Upper lobe of left lung (tissue), 6 donors: Measurements from ENCODE around the gene GPX5. TPM values are rescaled to one million over a fixed set of nuclear protein-coding genes. Genes with fewer than 3 reads are reported as not detected.
"Not testable (repeated sequence)": the region's sequence is repeated elsewhere in the genome, so short reads cannot be mapped to it uniquely, and the experiment has no call there.

ENCODE experiments used
- ATAC-seq, 2 donors: fragments of 200-7000 bp; cut with Tn5 transposase; one replicate each; pipeline ENCODE4 v1.9.1; 2022; ENCODE audit warnings: mild to moderate bottlenecking in 2 of 2, moderate library complexity in 2 of 2; ENCODE audit not compliant: low FRiP score in 2 of 2
- DNase-seq, 2 donors: peaks; one replicate each; pipeline ENCODE4 v3.0.0-alpha.2; 2019 to 2020
- H3K27ac ChIP-seq, 4 donors: fragments of 200-600 bp; sonication (generic); one replicate each; pipeline ENCODE4 v1.5.1; 2016 to 2019
- H3K27me3 ChIP-seq, 4 donors: fragments of 200-600 bp; sonication (generic); one replicate each; pipeline ENCODE4 v1.5.1; 2017 to 2019
- H3K36me3 ChIP-seq, 4 donors: fragments of 200-600 bp; sonication (generic); one replicate each; pipeline ENCODE4 v1.5.1; 2016 to 2019
- H3K4me1 ChIP-seq, 4 donors: fragments of 200-600 bp; sonication (generic); one replicate each; pipeline ENCODE4 v1.5.1; 2018 to 2019
- H3K4me3 ChIP-seq, 4 donors: fragments of 200-600 bp; sonication (generic); one replicate each; pipeline ENCODE4 v1.5.1; 2017 to 2019; ENCODE audit warnings: mild to moderate bottlenecking in 2 of 4, moderate library complexity in 1 of 4
- H3K9me3 ChIP-seq, 4 donors: fragments of 200-600 bp; sonication (generic); one replicate each; pipeline ENCODE4 v1.5.1; 2018 to 2019
- EP300 ChIP-seq, 4 donors: sonication (generic); formaldehyde crosslinking; IDR thresholded peaks; one replicate each; pipeline ENCODE4 v1.5.1; 2017; ENCODE audit warnings: antibody characterized with exemption in 4 of 4, control low read depth in 2 of 4
- POLR2A ChIP-seq, 4 donors: fragments of 450-650 bp; IDR thresholded peaks; one replicate each; pipeline ENCODE4 v1.5.1; 2016 to 2017; ENCODE audit warnings: antibody characterized with exemption in 4 of 4, mild to moderate bottlenecking in 2 of 4
- POLR2AphosphoS5 ChIP-seq, 2 donors: sonication (generic); formaldehyde crosslinking; IDR thresholded peaks; one replicate each; pipeline ENCODE4 v1.5.1; 2017; ENCODE audit warnings: antibody characterized with exemption in 2 of 2
- WGBS, 2 donors: methylation state at CpG; one replicate each; pipeline ENCODE4 v1.1.5; 2017 to 2018; 5-methylcytosine and 5-hydroxymethylcytosine counted together
- total RNA-seq, 6 donors: library from RNA; depleted of rRNA in 4 of 6; stranded (reverse); fragments of >200 nt in 4 of 6; gene quantifications; one replicate each; pipeline versions ENCODE4 v1.1.0 to v1.2.1, GENCODE V29; 2016 to 2021
- TF ChIP-seq, protein P1 (sequence below), 6 experiments: fragments of 450-650 bp in 4 of 6; fragments of 200-600 bp in 2 of 6; sonication (generic) in 2 of 6; IDR thresholded peaks; one replicate each; pipeline ENCODE4 v1.5.1; 2016 to 2019; ENCODE audit warnings: antibody characterized with exemption in 6 of 6
- donor health status: DM: no; HTN: no; CAD: no; lungs with moderate emphysema.
- donor health status: DM: no; HTN: yes; CAD: no; lungs with severe emphysema.

GPX5 gene
- total RNA-seq, 6 donors from 2014 or later = not detected

DNA sequence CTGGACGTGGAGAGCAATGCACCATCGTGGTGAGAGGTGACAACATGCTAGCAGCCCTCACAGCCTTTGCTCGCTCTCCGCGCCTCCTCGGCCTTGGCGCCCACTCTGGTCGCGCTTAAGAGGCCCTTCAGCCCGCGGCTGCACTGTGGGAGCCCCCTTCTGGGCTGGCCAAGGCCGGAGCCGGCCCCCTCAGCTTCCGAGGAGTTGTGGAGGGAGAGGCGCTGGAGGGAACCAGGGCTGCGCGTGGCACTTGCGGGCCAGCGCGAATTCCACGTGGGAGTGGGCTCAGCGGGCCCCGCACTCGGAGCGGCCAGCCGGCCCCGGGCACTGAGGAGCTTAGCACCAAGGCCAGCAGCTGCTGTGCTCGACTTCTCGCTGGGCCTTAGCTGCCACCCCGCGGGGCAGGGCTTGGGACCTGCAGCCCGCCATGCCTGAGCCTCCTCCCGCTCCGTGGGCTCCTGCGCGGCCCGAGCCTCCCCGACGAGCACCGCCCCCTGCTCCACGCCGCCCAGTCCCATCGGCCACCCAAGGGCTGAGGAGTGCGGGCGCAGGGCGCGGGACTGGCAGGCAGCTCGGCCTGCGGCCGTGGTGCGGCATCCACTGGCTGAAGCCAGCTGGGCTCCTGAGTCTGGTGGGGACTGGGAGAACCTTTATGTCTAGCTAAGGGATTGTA lies 13.9 kb upstream of the GPX5 start:
- Histone ChIP-seq H3K27ac (no peak overlapping the region), H3K4me1 (no peaks in the 10 kb centered on the region), H3K36me3 (no peaks in the 10 kb centered on the region), H3K27me3 (no peaks in the 10 kb centered on the region), H3K4me3 (no peak overlapping the region), H3K9me3 (no peaks in the 10 kb centered on the region)
- DNase-seq (peak in 1 of 2 donors; percentile 75), ATAC-seq (no peak)
- TF ChIP-seq, protein P1, sequence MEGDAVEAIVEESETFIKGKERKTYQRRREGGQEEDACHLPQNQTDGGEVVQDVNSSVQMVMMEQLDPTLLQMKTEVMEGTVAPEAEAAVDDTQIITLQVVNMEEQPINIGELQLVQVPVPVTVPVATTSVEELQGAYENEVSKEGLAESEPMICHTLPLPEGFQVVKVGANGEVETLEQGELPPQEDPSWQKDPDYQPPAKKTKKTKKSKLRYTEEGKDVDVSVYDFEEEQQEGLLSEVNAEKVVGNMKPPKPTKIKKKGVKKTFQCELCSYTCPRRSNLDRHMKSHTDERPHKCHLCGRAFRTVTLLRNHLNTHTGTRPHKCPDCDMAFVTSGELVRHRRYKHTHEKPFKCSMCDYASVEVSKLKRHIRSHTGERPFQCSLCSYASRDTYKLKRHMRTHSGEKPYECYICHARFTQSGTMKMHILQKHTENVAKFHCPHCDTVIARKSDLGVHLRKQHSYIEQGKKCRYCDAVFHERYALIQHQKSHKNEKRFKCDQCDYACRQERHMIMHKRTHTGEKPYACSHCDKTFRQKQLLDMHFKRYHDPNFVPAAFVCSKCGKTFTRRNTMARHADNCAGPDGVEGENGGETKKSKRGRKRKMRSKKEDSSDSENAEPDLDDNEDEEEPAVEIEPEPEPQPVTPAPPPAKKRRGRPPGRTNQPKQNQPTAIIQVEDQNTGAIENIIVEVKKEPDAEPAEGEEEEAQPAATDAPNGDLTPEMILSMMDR (IDR thresholded peaks at IDR 0.05) = no peak
- no peak for TF ChIP-seq EP300 (IDR thresholded peaks at IDR 0.05)
- no peak for TF ChIP-seq POLR2AphosphoS5 (IDR thresholded peaks at IDR 0.05)
- TF ChIP-seq POLR2A (IDR thresholded peaks at IDR 0.05) = no peak
- 94 to 96% methylated on average over 7 to 51 of the region's 51 CpGs for WGBS, 2 donors

DNA sequence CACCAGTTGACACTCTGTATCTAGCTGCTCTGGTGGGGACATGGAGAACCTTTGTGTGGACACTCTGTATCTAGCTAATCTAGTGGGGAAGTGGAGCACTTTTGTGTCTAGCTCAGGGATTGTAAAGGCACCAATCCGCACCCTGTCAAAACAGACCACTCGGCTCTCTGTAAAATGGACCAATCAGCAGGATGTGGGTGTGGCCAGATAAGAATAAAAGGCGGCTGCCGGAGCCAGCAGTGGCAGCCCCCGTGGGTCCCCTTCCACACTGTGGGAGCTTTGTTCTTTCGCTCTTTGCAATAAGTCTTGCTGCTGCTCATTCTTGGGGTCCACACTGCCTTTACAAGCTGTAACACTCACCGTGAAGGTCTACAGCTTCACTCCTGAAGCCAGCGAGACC lies 13.3 kb upstream of the GPX5 start:
- not testable (repeated sequence) for H3K27me3 ChIP-seq, H3K27ac ChIP-seq, H3K4me1 ChIP-seq, H3K9me3 ChIP-seq, ATAC-seq, H3K36me3 ChIP-seq, H3K4me3 ChIP-seq
- 92 to 94% methylated on average over 8 of the region's 8 CpGs for WGBS, 2 donors
- DNase-seq = peak in 1 of 2 donors; percentile 29

DNA sequence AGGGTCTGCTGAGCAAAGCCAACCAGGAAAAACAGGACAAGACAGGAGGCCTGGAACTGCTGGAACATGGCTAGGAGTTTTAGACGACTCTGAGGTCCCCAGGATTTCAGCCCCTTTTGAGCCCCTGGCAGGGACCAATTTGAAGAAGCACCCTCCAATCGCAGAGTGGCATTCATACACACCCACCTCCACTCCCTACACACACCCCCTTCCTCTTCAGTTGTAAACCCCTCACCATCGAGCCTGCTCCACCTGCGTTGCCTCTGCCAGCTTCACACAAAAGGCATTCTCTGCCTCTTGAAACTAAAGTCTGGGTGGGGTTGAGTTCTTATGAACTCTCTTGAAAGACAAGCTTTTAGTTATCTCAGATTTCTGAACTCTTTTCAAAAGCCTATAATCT lies 10.0 kb upstream of the GPX5 start, which contains the start of gene GPX6:
TSS of gene GPX6 (minus strand) at position 118 of the 400 bp plus-strand sequence. CDS start at position 68, 50 bp downstream.
- WGBS, 2 donors = 42% methylated on average over 4 of the region's 4 CpGs
- DNase-seq = no peak
- Histone ChIP-seq H3K4me3 (no peak within 1 kb of the TSS), H3K27me3 (no peaks in the 10 kb centered on the region), H3K27ac (no peak within 1 kb of the TSS), H3K4me1 (no peaks in the 10 kb centered on the region), H3K9me3 (no peaks in the 10 kb centered on the region), H3K36me3 (no peaks in the 10 kb centered on the region)
- no peak for ATAC-seq
- TF ChIP-seq, protein P1 (IDR thresholded peaks at IDR 0.05) = no peak

DNA sequence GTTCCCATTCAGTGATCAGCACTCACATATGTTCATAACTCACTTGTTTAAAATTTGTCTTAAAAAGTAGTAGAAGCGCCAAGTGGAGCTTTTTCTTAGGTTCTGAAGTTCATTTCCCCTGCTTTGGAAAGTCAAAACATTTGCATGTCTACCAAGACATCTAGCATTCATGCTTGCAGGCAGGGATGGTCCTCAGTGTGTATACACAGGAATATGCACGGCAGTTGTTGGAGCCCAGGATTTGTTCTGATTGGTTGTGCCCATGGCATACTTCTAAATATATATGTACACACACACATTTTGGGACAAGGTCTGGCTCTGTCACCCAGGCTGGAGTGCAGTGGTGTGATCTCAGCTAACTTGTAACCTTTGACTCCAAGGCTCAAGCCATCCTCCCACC lies 7.7 kb upstream of the GPX5 start:
- Histone ChIP-seq H3K27ac (no peak overlapping the region), H3K9me3 (no peaks in the 10 kb centered on the region), H3K36me3 (no peaks in the 10 kb centered on the region), H3K27me3 (no peaks in the 10 kb centered on the region), H3K4me3 (no peak overlapping the region), H3K4me1 (no peaks in the 10 kb centered on the region)
- ATAC-seq (no peak), DNase-seq (no peak)
- TF ChIP-seq POLR2A (IDR thresholded peaks at IDR 0.05) (no peak), EP300 (IDR thresholded peaks at IDR 0.05) (no peak), POLR2AphosphoS5 (IDR thresholded peaks at IDR 0.05) (no peak)
- TF ChIP-seq, protein P1 (IDR thresholded peaks at IDR 0.05) = no peak
- WGBS, 2 donors = 83 to 85% methylated on average over 2 of the region's 2 CpGs

DNA sequence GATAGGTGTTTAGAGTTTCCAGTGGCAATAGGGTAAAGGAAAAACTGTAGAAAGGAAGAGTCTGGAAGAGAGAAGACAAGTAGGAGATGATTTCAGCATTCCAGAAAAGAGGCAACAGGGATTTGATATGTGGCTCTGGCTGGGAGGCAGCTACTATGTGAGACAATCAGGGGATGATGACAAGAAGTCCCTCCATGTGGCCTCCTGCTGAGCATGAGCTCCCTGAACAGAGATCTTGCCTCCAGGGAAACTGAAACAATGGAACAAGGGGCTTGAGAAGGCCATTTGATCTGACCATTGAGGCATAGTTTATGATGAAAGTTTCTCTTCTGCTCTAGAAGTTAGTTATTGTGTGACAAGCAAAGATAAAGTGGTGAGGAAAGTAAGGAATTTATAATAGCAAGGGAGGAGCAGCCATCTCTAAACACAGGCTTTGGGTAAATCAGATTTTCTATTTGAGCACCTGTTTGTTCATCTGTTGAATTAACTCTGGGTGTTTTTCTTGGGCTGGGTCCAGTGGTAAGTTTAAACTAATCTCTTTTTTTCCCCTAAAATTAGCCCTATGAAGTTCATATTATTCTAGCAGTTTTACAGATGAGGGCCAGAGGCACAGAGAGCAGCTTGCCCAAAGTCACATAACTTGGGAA lies 3.0 kb upstream of the GPX5 start:
- ATAC-seq (no peak), DNase-seq (no peak)
- Histone ChIP-seq H3K9me3 (no peaks in the 10 kb centered on the region), H3K36me3 (no peaks in the 10 kb centered on the region), H3K4me3 (no peak overlapping the region), H3K4me1 (no peaks in the 10 kb centered on the region), H3K27ac (no peak overlapping the region), H3K27me3 (no peaks in the 10 kb centered on the region)
- TF ChIP-seq POLR2AphosphoS5 (IDR thresholded peaks at IDR 0.05) = no peak
- TF ChIP-seq POLR2A (IDR thresholded peaks at IDR 0.05) = no peak
- no peak for TF ChIP-seq EP300 (IDR thresholded peaks at IDR 0.05)
- TF ChIP-seq, protein P1 (IDR thresholded peaks at IDR 0.05) = no peak
